Endothelial cell of umbilical vein (primary cell): ENCODE measurements around the gene TTC3. TPM values are rescaled to one million over a fixed set of nuclear protein-coding genes. Genes with fewer than 3 reads are reported as not detected.

ENCODE experiments used
- BruUV-seq: library from RNA; stranded (reverse); fragments of 400-500 nt; replicated peaks from 2 replicates; lab custom pipeline; 2021; lab: Mats Ljungman, UMichigan
- CTCF ChIA-PET: fragments of 300-600, 350-600 bp; sonication (Branson Sonifier 250); formaldehyde crosslinking; loops from one replicate; lab custom pipeline; 2021; ENCODE audit warnings: antibody characterized with exemption, inconsistent platforms; lab: Charles Lee
- POLR2A ChIA-PET: fragments of 300-600, 350-600 bp; sonication (Branson Sonifier 250); formaldehyde crosslinking; loops from one replicate; lab custom pipeline; 2021; ENCODE audit warnings: antibody characterized with exemption, inconsistent platforms; lab: Charles Lee
- DNase-seq: peaks from one replicate; pipeline ENCODE4 v3.0.0-alpha.2; 2011; ENCODE audit warnings: low read depth, low spot score
- FAIRE-seq: peaks from 2 replicates; lab custom pipeline; 2011; peaks lifted over from hg19 to GRCh38; lab: Jason Lieb, UNC
- H2AFZ ChIP-seq: 2 replicates; pipeline ENCODE4 v1.6.0; 2012; ENCODE audit warnings: low read depth, low read length, control low read depth, inconsistent platforms
- H3K27ac ChIP-seq: 2 replicates; pipeline ENCODE4 v1.5.1; 2011; ENCODE audit warnings: low read depth, mild to moderate bottlenecking, control low read depth, low read length, moderate library complexity; ENCODE audit not compliant: insufficient read depth
- H3K27me3 ChIP-seq, 2 experiments: 2 replicates each; pipeline versions ENCODE4 v1.6.0 to v1.6.1; 2011; ENCODE audit warnings: low read length in 2 of 2, mixed read lengths in 1 of 2; ENCODE audit not compliant: control insufficient read depth in 2 of 2, insufficient read depth in 2 of 2
- H3K36me3 ChIP-seq, 2 experiments: 2 replicates in 1 of 2; 3 replicates in 1 of 2; pipeline ENCODE4 v1.5.1; 2011; ENCODE audit warnings: low read length in 2 of 2, mild to moderate bottlenecking in 1 of 2, moderate library complexity in 1 of 2; ENCODE audit not compliant: control insufficient read depth in 2 of 2, insufficient read depth in 2 of 2; ENCODE audit errors: extremely low read depth in 1 of 2
- H3K4me1 ChIP-seq: 3 replicates; pipeline ENCODE4 v1.5.1; 2011; ENCODE audit warnings: mild to moderate bottlenecking, low read length; ENCODE audit not compliant: control insufficient read depth, insufficient read depth; ENCODE audit errors: extremely low read depth
- H3K4me2 ChIP-seq: 2 replicates; pipeline ENCODE4 v1.6.1; 2011; ENCODE audit warnings: low read length, control low read depth, mixed read lengths; ENCODE audit not compliant: insufficient read depth
- H3K4me3 ChIP-seq, 3 experiments: fragments of 200-600 bp in 1 of 3; sonication (generic), shearing (Covaris generic) in 1 of 3; replicated peaks in 1 of 3; 2 replicates each; pipeline ENCODE4 v1.5.1; 2011 to 2016; ENCODE audit warnings: control low read depth in 3 of 3, low read length in 3 of 3, mild to moderate bottlenecking in 2 of 3, inconsistent platforms in 1 of 3, low read depth in 1 of 3, moderate library complexity in 1 of 3; ENCODE audit not compliant: insufficient read depth in 1 of 3
- H3K79me2 ChIP-seq: 2 replicates; pipeline ENCODE4 v1.6.0; 2012; ENCODE audit warnings: low read length, inconsistent platforms; ENCODE audit not compliant: control insufficient read depth, insufficient read depth
- H3K9ac ChIP-seq: replicated peaks from 2 replicates; pipeline ENCODE3; 2011; ENCODE audit warnings: low read length, control low read depth; ENCODE audit not compliant: insufficient read depth; ENCODE audit errors: extremely low read depth
- H3K9me1 ChIP-seq: replicated peaks from 3 replicates; pipeline ENCODE4 v1.6.0; 2011; ENCODE audit warnings: mild to moderate bottlenecking, low read length; ENCODE audit not compliant: control insufficient read depth, insufficient read depth; ENCODE audit errors: extremely low read depth
- H3K9me3 ChIP-seq: replicated peaks from 2 replicates; pipeline ENCODE4 v1.5.1; 2012; ENCODE audit warnings: low read length, inconsistent platforms; ENCODE audit not compliant: control insufficient read depth, insufficient read depth
- H4K20me1 ChIP-seq: replicated peaks from 2 replicates; pipeline ENCODE3; 2011; ENCODE audit warnings: mild to moderate bottlenecking, low read length; ENCODE audit not compliant: control insufficient read depth, insufficient read depth; ENCODE audit errors: extremely low read depth
- EZH2 ChIP-seq: IDR thresholded peaks from 2 replicates; pipeline ENCODE4 v1.6.1; 2012; ENCODE audit warnings: borderline replicate concordance, low read depth, mild to moderate bottlenecking, moderate library complexity, low read length, inconsistent platforms; ENCODE audit not compliant: severe bottlenecking
- FOS ChIP-seq: IDR thresholded peaks from 2 replicates; pipeline ENCODE4 v1.6.1; 2011; ENCODE audit warnings: mild to moderate bottlenecking, low read length, moderate library complexity, borderline replicate concordance; ENCODE audit not compliant: insufficient read depth
- GATA2 ChIP-seq: IDR thresholded peaks from 2 replicates; pipeline ENCODE4 v1.7.0; 2011; ENCODE audit warnings: low read depth, mild to moderate bottlenecking, moderate library complexity, mixed read lengths, low read length; ENCODE audit not compliant: insufficient read length, insufficient read depth
- JUN ChIP-seq: IDR thresholded peaks from 2 replicates; pipeline ENCODE4 v1.6.1; 2011; ENCODE audit warnings: borderline replicate concordance, low read depth; ENCODE audit not compliant: insufficient read length, insufficient read depth
- MYC ChIP-seq: IDR thresholded peaks from one replicate; pipeline ENCODE4 v1.6.1; 2011; ENCODE audit warnings: mild to moderate bottlenecking, low read depth, low read length
- POLR2A ChIP-seq: IDR thresholded peaks from 2 replicates; pipeline ENCODE4 v1.6.1; 2012; ENCODE audit warnings: low read depth, mild to moderate bottlenecking, control low read depth, low read length
- POLR2AphosphoS5 ChIP-seq: IDR thresholded peaks from 2 replicates; pipeline ENCODE4 v1.6.1; 2012; ENCODE audit warnings: low read depth, mild to moderate bottlenecking, control low read depth, low read length, moderate library complexity; ENCODE audit not compliant: insufficient read depth
- dilution Hi-C: fragments of 300-500 bp; cut with MboI; formaldehyde crosslinking; loops from one replicate; pipeline ENCODE4 v1.15.0; 2019; ENCODE audit warnings: low sequenced_read_pairs; ENCODE audit not compliant: extremely low pct_ligation_motif_present
- intact Hi-C: fragments of 100-400 bp; cut with micrococcal nuclease; formaldehyde crosslinking; loops from one replicate; pipeline ENCODE4 v1.10.0; 2022
- polyA plus RNA-seq, 4 experiments: library from polyadenylated mRNA; depleted of rRNA in 3 of 4; stranded (reverse) in 3 of 4; unstranded in 1 of 4; fragments of >200 nt; gene quantifications; 2 replicates each; pipeline versions ENCODE4 v1.2.1 to v1.2.3, GENCODE V29; 2011 to 2012; ENCODE audit warnings: missing spikeins in 1 of 4
- total RNA-seq: library from RNA; stranded (reverse); gene quantifications from 2 replicates; pipeline ENCODE4 v1.2.3, GENCODE V29; 2021
- TF ChIP-seq, protein P1 (sequence below), 2 donors: IDR thresholded peaks; 1 replicate in 1 of 2; 2 replicates in 1 of 2; pipeline ENCODE4 v1.5.1; 2011; ENCODE audit warnings: low read length in 2 of 2, mild to moderate bottlenecking in 2 of 2, moderate library complexity in 2 of 2, control low read depth in 1 of 2, inconsistent platforms in 1 of 2, low read depth in 1 of 2; ENCODE audit not compliant: insufficient read depth in 1 of 2; ENCODE audit errors: extremely low read depth in 1 of 2
- TF ChIP-seq, protein P2 (sequence below): IDR thresholded peaks from 2 replicates; pipeline ENCODE4 v1.6.1; 2011; ENCODE audit not compliant: insufficient read depth, insufficient read length

TTC3 gene
- total and polyA plus RNA-seq, 2 donors (not counting 3 experiments of a cell fraction or from before 2014, with no cell fraction given), result 26.2 to 113 TPM

DNA sequence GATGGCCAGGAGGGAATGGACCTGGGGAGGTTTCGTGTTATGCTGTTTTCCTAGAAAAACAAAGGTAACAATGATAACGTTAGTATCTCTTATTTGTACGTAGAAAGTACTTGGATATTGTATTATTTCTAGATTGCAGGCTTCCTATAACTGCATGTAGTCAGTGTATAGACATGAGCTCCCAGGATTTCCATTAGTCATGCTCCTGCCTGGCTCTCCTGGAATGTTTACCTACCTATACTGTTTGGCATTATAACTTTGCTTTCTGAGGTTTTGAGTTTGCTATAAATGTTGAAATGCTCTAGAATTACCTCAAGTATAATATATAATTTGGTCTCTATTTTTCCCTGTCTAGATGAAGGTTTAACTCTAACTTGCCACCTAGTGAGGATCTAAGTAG, 66.1 kb downstream of the TTC3 start:
- Histone ChIP-seq H3K9me3 (no peaks in the 10 kb centered on the region), H3K27me3 (no peaks in the 10 kb centered on the region), H3K4me2 (no peak overlapping the region), H2AFZ (no peak overlapping the region), H3K9ac (no peak overlapping the region), H3K9me1 (no peaks in the 10 kb centered on the region), H4K20me1 (no peaks in the 10 kb centered on the region), H3K4me1 (no peaks in the 10 kb centered on the region), H3K79me2 (no peaks in the 10 kb centered on the region), H3K36me3 (peaks cover 12% of the 10 kb centered on the region in 2 experiments), H3K27ac (no peak overlapping the region), H3K4me3 (no peak overlapping the region)
- intact Hi-C loops, result no loop called here
- POLR2A ChIA-PET, result no interaction called here
- BruUV-seq, result no TSS peak
- FAIRE-seq (no peak), DNase-seq (no peak)
- TF ChIP-seq MYC, result no peak
- no peak for TF ChIP-seq POLR2AphosphoS5
- TF ChIP-seq, protein P1, sequence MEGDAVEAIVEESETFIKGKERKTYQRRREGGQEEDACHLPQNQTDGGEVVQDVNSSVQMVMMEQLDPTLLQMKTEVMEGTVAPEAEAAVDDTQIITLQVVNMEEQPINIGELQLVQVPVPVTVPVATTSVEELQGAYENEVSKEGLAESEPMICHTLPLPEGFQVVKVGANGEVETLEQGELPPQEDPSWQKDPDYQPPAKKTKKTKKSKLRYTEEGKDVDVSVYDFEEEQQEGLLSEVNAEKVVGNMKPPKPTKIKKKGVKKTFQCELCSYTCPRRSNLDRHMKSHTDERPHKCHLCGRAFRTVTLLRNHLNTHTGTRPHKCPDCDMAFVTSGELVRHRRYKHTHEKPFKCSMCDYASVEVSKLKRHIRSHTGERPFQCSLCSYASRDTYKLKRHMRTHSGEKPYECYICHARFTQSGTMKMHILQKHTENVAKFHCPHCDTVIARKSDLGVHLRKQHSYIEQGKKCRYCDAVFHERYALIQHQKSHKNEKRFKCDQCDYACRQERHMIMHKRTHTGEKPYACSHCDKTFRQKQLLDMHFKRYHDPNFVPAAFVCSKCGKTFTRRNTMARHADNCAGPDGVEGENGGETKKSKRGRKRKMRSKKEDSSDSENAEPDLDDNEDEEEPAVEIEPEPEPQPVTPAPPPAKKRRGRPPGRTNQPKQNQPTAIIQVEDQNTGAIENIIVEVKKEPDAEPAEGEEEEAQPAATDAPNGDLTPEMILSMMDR (IDR thresholded peaks at IDR 0.05; ENCODE audit: extremely low read depth in 1 of 2, insufficient read depth in 1 of 2, low read depth in 1 of 2, low read length in 2 of 2), result no peak
- TF ChIP-seq GATA2, result no peak
- TF ChIP-seq, protein P2, sequence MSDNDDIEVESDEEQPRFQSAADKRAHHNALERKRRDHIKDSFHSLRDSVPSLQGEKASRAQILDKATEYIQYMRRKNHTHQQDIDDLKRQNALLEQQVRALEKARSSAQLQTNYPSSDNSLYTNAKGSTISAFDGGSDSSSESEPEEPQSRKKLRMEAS, result no peak
- no peak for TF ChIP-seq EZH2
- TF ChIP-seq FOS, result no peak
- no peak for TF ChIP-seq POLR2A
- TF ChIP-seq JUN, result no peak
- dilution Hi-C loops, result no loop called here
- CTCF ChIA-PET, result interaction anchor here (1.1 kb wide), 1 partner anchor 535 kb away, joined by 3 read pairs; no protein-coding TSS in a partner anchor
